Activated CD8-positive, alpha-beta memory T cell treated with anti-CD3 and anti-CD28 coated beads, Interleukin-2, amount 50 U/mL, for 1 hour (primary cell): Measurements from ENCODE around the gene FAM114A2.
"Not testable (repeated sequence)": the region's sequence is repeated elsewhere in the genome, so short reads cannot be mapped to it uniquely, and the experiment has no call there.

Experiments
- DNase-seq: peaks from one replicate; pipeline ENCODE4 v3.0.0-alpha.2; 2020; ENCODE audit errors: extremely low read depth

The FAM114A2 gene

DNA sequence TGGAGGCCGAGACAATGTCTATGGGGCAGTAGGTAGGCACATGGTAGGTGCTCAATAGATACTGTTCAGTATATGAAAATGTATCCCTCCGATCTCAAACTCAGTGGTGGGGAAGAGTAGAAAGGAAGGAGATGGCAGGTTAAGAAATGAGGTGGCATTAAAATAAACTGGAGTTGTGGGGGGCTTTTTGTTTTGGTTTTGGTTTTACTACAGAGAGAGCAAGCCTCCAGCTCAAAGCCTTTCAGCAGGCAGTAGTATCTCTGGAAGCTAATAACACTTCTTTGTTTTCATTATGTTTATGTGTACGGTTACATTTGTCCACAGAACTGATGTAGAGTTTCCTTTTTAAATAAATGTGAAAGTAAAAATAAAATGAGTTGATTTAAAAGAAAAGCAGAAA lies 8.6 kb upstream of the FAM114A2 start:
- no peak for DNase-seq

DNA sequence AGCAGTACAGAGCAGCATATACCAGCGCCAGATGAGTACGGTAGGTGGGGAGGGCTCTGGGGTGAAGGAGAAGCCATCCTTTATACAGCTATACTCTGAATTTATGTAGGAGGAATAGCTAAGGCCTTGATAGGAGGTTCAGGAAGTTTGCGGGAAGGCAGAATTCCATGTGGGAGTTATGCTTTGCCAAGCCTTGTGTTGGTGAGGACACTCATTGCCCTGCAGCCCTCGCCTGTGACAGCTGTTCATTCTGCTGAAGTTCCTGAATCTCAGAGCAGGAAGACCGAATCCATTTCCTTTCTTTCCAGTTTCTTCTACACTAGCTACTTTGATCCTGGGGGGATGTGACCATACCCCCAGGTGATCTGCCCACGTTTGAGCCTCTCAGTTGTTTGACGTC lies 7.8 kb upstream of the FAM114A2 start:
- DNase-seq = no peak

DNA sequence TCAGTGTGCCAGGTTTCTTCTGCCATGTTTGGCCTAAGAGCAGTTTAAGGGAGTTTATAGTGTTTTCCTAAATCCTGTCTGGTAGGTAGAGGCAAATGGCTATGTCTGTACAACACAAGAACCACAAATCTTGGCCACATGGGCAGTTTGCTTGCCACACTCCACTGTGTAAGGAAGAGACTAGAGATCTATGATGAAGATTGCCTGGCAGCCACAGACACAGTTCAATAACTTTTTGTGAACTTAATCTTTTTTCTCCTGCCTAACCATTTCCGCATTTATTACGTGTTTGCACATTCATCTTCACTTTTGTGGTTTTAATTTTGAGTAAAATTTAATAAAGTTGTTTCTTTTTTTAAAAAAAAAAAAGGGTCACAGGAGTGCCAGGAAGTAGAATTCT lies 5.9 kb upstream of the FAM114A2 start:
- DNase-seq = no peak

DNA sequence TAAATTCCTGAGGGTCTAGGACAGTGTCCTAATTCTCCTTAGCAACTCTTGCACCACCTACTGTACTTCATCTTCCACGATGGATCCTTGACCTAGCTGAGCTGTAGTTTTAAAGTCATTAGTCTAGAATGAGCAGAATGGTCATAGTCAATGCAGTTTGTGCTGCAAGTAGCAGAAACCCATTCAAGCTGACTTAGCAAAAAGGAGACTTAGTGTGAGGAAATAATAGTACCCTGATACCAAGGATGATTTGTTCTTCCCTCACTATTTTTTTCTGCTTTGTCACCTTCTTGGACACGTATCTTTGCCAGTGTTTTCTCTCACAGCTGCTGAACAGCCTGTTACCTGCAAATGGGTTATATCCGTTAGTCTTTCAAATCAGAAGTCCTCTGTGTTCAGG lies 5.4 kb upstream of the FAM114A2 start:
- DNase-seq = no peak

GRCh38 chr5:154042766-154043165 lies 4.1 kb upstream of the FAM114A2 start:
- DNase-seq = no peak

DNA sequence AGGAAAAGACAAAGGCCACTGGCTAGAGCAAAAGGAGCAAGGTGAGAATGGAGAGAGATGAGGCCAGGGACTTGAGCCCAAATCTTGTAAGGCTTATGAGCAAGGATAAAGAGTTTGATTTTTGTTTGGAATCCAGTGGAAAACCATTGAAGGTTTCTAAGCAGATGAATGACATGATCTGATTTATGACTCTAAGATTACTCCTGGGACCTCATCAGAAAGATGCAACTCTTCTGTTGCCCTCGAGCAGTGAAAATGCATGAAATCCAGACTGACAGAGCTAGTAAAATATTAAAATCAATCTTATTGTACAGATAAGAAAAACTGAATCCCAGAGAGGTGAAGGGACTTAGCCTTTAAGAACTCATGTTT lies 734 bp upstream of the FAM114A2 start:
- no peak for DNase-seq

DNA sequence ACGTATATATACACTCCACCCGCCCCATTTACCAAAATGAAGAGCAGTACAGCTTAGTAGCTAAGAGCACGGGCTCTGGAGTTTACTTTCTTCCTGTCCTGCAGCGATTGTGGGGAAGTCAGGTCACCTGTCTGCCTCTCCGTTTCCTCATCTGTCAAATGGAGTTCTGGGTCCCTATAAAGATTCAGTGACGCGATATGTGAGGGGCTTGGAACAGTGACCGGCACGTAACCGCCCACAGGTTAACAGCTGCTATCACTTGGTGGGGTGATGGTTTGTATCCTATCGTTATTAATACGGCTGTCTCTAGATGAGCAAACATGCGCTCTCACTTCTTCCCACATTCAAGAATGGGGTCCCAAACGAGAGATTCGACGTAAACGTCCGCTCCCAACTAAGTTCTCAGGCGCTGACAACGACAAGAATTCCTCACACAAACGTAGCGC lies 426 bp downstream of the FAM114A2 start:
- DNase-seq = no peak

- DNase-seq = no peak
Measured at GRCh38 chr5:154034944-154035343, 3.8 kb downstream of the FAM114A2 start.

GRCh38 chr5:154031937-154032489 lies 6.7 kb downstream of the FAM114A2 start:
- no peak for DNase-seq

GRCh38 chr5:154025951-154026350 lies 12.8 kb downstream of the FAM114A2 start:
- DNase-seq = no peak

GRCh38 chr5:154018919-154019318 lies 19.8 kb downstream of the FAM114A2 start:
- not testable (repeated sequence) for DNase-seq

DNA sequence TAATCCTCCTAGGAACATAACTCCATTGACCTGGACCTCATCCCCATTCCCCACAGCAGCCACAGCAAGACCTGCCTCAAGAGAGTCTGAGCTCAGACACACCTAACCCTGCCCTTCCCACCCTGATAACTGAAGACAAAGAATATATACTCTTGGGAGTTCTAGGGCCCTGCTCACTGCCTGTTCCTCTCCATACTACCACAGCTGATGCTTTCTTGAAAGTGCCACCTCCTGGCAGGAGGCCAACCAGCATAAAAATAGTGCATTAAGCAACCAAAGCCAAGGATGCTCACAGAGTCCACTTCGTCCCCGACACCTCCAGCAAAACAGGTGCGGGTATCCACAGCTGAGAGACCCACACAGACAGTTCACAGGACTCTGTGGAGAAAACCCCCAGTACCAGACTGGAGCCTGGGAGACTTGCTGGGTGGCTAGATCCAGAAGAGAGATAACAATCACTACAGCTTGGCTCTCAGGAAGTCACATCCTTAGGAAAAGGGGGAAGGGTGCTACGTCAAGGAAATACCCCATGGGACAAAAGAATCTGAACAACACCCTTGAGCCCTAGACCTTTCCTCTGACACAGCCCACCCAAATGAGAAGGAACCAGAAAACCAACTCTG lies 23.5 kb downstream of the FAM114A2 start:
- DNase-seq = no peak

- no peak for DNase-seq
Measured at GRCh38 chr5:154010660-154011059, 28.1 kb downstream of the FAM114A2 start.

DNA sequence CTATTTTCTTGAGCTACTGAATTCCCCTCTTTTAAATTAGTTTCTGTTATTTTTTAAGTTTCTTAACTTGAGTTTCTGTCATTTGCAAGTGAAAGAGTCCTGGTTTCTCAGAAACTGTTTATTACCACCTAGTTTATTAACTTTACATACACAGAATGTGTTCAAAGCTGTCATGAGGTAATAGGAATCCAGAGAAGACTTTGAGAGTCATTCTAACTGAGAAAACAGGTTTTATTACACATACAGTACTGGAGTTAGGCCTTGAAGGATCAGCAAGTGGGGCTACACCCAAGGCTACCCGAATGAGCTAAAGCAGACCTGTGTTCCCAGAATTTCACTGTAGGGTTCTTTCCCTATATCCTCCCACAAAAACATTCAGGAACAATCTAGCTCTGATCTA lies 33.1 kb downstream of the FAM114A2 start:
- no peak for DNase-seq

DNA sequence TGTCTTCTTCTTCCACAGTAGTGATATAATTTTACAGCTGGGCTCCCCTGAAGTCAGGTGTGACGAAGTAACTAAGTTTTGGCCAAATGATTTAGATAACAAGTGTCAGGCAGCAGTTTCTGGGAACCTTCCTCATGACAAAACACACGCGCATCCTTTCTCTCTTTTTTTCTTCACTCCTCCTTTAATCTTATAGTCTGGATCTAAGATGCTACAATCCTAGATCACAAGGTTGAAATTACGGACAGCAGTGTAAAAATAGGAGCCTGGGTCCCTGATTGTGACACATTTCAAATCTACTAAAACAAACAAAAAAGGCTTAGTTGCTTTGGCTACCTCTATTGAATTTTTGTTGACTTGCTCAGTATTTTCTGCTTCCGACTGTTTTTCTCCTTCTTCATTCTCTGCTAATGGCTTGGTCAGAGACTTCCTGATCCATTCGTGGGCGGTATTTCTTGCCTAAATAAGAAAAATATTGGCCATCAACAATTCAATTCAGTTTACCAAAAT lies 36.1 kb downstream of the FAM114A2 start:
- DNase-seq = no peak

DNA sequence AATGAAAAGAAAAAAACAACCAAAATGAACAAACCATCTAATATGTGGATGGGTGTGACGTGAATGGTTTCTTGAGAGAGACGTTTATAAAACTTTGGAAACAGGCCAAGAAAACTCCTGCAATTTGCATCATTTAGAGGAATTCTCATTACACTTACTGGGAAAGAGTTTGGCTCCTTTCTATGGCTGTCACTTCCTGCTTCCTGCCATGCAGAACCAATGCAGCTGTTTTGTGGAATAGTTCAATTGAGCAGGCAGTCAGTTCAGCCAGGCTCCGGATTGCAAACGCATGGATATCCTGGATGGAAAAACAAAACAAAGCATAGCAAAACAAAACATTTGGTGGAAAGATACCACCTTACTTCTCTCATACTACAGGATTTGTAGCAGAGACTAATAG lies 36.6 kb downstream of the FAM114A2 start:
- no peak for DNase-seq

GRCh38 chr5:154000703-154001102 lies 38.0 kb downstream of the FAM114A2 start:
- no peak for DNase-seq

- DNase-seq = no peak
Measured at GRCh38 chr5:153999995-154000394, 38.7 kb downstream of the FAM114A2 start.

GRCh38 chr5:153998768-153999167 lies 39.9 kb downstream of the FAM114A2 start:
- DNase-seq = no peak

DNA sequence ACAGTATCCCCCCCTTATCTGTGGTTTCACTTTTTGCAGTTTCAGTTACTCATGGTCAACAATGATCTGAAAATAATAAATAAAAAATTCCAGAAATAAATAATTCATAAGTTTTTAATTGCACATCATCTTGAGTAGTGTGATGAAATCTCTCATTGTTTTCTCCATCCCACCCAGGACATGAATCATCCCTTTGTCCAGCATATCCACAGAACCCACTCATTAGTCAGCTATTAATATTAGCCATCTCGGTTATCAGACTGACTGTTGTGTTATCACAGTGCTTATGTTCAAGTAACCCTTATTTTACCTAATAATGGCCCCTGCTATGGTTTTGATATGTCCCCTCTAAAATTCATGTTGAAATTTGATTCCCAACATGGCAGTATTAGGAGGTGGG lies 40.7 kb downstream of the FAM114A2 start:
- no peak for DNase-seq

- no peak for DNase-seq
Measured at GRCh38 chr5:153991168-153991567, 47.5 kb downstream of the FAM114A2 start.

DNA sequence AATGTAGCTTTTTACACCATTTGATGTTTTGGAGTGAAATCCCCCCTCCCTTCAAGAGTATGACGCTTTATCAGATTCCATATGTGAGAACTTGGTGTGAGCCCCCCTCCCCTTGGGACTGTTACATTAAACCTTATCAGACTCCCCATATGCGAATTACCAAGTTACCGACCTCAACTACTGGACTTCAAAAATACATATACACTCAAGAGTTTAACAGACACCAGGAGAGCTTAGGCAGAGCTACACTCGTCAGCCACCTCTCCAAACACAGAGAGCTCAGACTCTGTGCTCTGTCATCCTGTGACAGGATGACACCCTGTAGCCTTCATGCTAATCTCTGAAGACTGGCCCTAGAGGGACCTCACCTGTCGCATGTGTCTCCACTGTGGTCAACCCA lies 50.2 kb downstream of the FAM114A2 start:
- DNase-seq = no peak

GRCh38 chr5:153987301-153987700 lies 51.4 kb downstream of the FAM114A2 start:
- no peak for DNase-seq

- DNase-seq = no peak
Measured at GRCh38 chr5:153985498-153985897, 53.2 kb downstream of the FAM114A2 start.
